GM21717 (cell line): ENCODE measurements around the gene AICDA.
"Not testable (repeated sequence)": the region's sequence is repeated elsewhere in the genome, so short reads cannot be mapped to it uniquely, and the experiment has no call there.

ENCODE experiments used
- ATAC-seq: cut with Tn5 transposase; IDR thresholded peaks from one replicate; pipeline ENCODE4 v1.9.1; 2021; ENCODE audit warnings: mild to moderate bottlenecking, moderate library complexity; ENCODE audit not compliant: unreplicated experiment

The AICDA gene

GRCh38 chr12:8613881-8614280 is 1.2 kb upstream of the AICDA start:
- ATAC-seq: not testable (repeated sequence)

- no peak for ATAC-seq
These were observed 3.5 kb downstream of the AICDA start for GRCh38 chr12:8609061-8609570.

- ATAC-seq: no peak
These were observed 5.8 kb downstream of the AICDA start for GRCh38 chr12:8606890-8607289.

GRCh38 chr12:8605057-8605456 is 7.6 kb downstream of the AICDA start:
- no peak for ATAC-seq

GRCh38 chr12:8603856-8604255 is 8.8 kb downstream of the AICDA start:
- ATAC-seq: no peak

- ATAC-seq: no peak
These were observed 9.4 kb downstream of the AICDA start for GRCh38 chr12:8603286-8603685.

- ATAC-seq: no peak
These were observed 16.1 kb downstream of the AICDA start for GRCh38 chr12:8596561-8596960.

GRCh38 chr12:8594072-8594471 is 18.6 kb downstream of the AICDA start:
- no peak for ATAC-seq

- no peak for ATAC-seq
These were observed 19.4 kb downstream of the AICDA start for GRCh38 chr12:8593246-8593645.

- ATAC-seq: no peak
These were observed 21.7 kb downstream of the AICDA start for GRCh38 chr12:8590842-8591545.

- no peak for ATAC-seq
These were observed 23.0 kb downstream of the AICDA start for GRCh38 chr12:8589679-8590078.

GRCh38 chr12:8584478-8584877 is 28.2 kb downstream of the AICDA start:
- not testable (repeated sequence) for ATAC-seq

GRCh38 chr12:8584004-8584403 is 28.7 kb downstream of the AICDA start:
- ATAC-seq: no peak

- no peak for ATAC-seq
These were observed 31.4 kb downstream of the AICDA start for GRCh38 chr12:8581098-8581784.

- no peak for ATAC-seq
These were observed 34.8 kb downstream of the AICDA start for GRCh38 chr12:8577879-8578278.

- no peak for ATAC-seq
These were observed 40.2 kb downstream of the AICDA start for GRCh38 chr12:8572507-8572906.

- ATAC-seq: no peak
These were observed 46.1 kb downstream of the AICDA start for GRCh38 chr12:8566525-8566924.

GRCh38 chr12:8566052-8566451 is 46.6 kb downstream of the AICDA start:
- ATAC-seq: not testable (repeated sequence)

GRCh38 chr12:8564656-8565055 is 48.0 kb downstream of the AICDA start:
- no peak for ATAC-seq

GRCh38 chr12:8563356-8563755 is 49.3 kb downstream of the AICDA start:
- no peak for ATAC-seq

GRCh38 chr12:8562310-8562709 is 50.3 kb downstream of the AICDA start:
- ATAC-seq: no peak

- ATAC-seq: no peak
These were observed 51.6 kb downstream of the AICDA start for GRCh38 chr12:8561011-8561410.
